OCI-LY1 (cell line): ENCODE results near the gene PLBD2.

Source experiments
- H2AFZ ChIP-seq: fragments of 200-600 bp; sonication (generic), shearing (Covaris generic); 2 replicates; pipeline ENCODE4 v1.6.0; 2014; ENCODE audit warnings: antibody characterized with exemption, mild to moderate bottlenecking, low read length
- H3F3A ChIP-seq: fragments of 200-600 bp; sonication (generic), shearing (Covaris generic); 2 replicates; pipeline ENCODE4 v1.6.0; 2014; ENCODE audit warnings: mild to moderate bottlenecking, antibody characterized with exemption, low read length, moderate library complexity; ENCODE audit not compliant: insufficient read depth
- H3K27ac ChIP-seq: fragments of 200-600 bp; sonication (generic); 2 replicates; pipeline ENCODE4 v1.5.1; 2014; ENCODE audit warnings: low read length, mixed run types, mild to moderate bottlenecking, low read depth; ENCODE audit not compliant: poor library complexity, severe bottlenecking
- H3K27me3 ChIP-seq: fragments of 200-600 bp; sonication (generic); 2 replicates; pipeline ENCODE4 v1.6.0; 2014; ENCODE audit warnings: antibody characterized with exemption, mild to moderate bottlenecking, low read length, moderate library complexity; ENCODE audit not compliant: insufficient read depth
- H3K36me3 ChIP-seq: fragments of 200-600 bp; sonication (generic); 2 replicates; pipeline ENCODE4 v1.6.1; 2014; ENCODE audit warnings: mild to moderate bottlenecking, antibody characterized with exemption, low read length, moderate library complexity, mixed read lengths; ENCODE audit not compliant: insufficient read depth
- H3K4me1 ChIP-seq: fragments of 200-600 bp; sonication (generic); 2 replicates; pipeline ENCODE4 v1.5.1; 2014; ENCODE audit warnings: mild to moderate bottlenecking, low read length, moderate library complexity; ENCODE audit not compliant: insufficient read depth, severe bottlenecking
- H3K4me2 ChIP-seq: fragments of 200-600 bp; sonication (generic), shearing (Covaris generic); 2 replicates; pipeline ENCODE4 v1.6.1; 2014; ENCODE audit warnings: low read length
- H3K4me3 ChIP-seq: fragments of 200-600 bp; sonication (generic); 2 replicates; pipeline ENCODE4 v1.5.1; 2014; ENCODE audit warnings: low read length, low read depth, mild to moderate bottlenecking, mixed read lengths; ENCODE audit not compliant: poor library complexity, severe bottlenecking
- H3K79me2 ChIP-seq: fragments of 200-600 bp; shearing (Covaris generic); 2 replicates; pipeline ENCODE4 v1.6.1; 2016; ENCODE audit warnings: mixed run types, low read length, mixed read lengths; ENCODE audit not compliant: insufficient read depth
- H3K9ac ChIP-seq: fragments of 200-600 bp; sonication (generic), shearing (Covaris generic); 2 replicates; pipeline ENCODE4 v1.6.1; 2014; ENCODE audit warnings: mild to moderate bottlenecking, low read length, mixed read lengths
- H3K9me2 ChIP-seq: fragments of 200-600 bp; sonication (generic), shearing (Covaris generic); 2 replicates; pipeline ENCODE4 v1.6.1; 2014; ENCODE audit warnings: low read depth, mild to moderate bottlenecking, low read length, mixed read lengths
- H3K9me3 ChIP-seq: fragments of 200-600 bp; shearing (Covaris generic); 2 replicates; pipeline ENCODE4 v1.6.1; 2014; ENCODE audit warnings: low read length, mixed read lengths
- H4K20me1 ChIP-seq: fragments of 200-600 bp; sonication (generic), shearing (Covaris generic); 2 replicates; pipeline ENCODE4 v1.6.0; 2016; ENCODE audit warnings: mild to moderate bottlenecking, low read length; ENCODE audit not compliant: insufficient read depth
- CTCF ChIP-seq: fragments of 200-600 bp; sonication (generic), shearing (Covaris generic); IDR thresholded peaks from 2 replicates; pipeline ENCODE4 v1.5.1; 2017; ENCODE audit warnings: mild to moderate bottlenecking, antibody characterized with exemption, low read length, moderate library complexity, mixed read lengths
- EZH2 ChIP-seq: fragments of 200-600 bp; sonication (generic), shearing (Covaris generic); IDR thresholded peaks from 2 replicates; pipeline ENCODE4 v1.8.0; 2017; ENCODE audit warnings: borderline replicate concordance, mixed run types, mild to moderate bottlenecking, antibody characterized with exemption, low read length, moderate library complexity, mixed read lengths

PLBD2 gene

GRCh38 chr12:113359133-113359938, 949 bp downstream of the PLBD2 start:
- Histone ChIP-seq H3K27me3 (no peaks in the 10 kb centered on the region), H3F3A (peaks cover 4% of the 10 kb centered on the region; the same call in 1 of the 2 replicates), H3K9me3 (no peaks in the 10 kb centered on the region), H3K9ac (peak overlapping the region; percentile 73), H3K4me1 (peaks cover 15% of the 10 kb centered on the region), H3K4me3 (peak overlapping the region; percentile 83), H3K27ac (no peak overlapping the region), H3K36me3 (no peaks in the 10 kb centered on the region), H3K79me2 (no peaks in the 10 kb centered on the region), H2AFZ (no peak overlapping the region), H3K4me2 (peak overlapping the region; percentile 89), H4K20me1 (no peaks in the 10 kb centered on the region), H3K9me2 (no peaks in the 10 kb centered on the region)
- TF ChIP-seq EZH2, result no peak
- TF ChIP-seq CTCF, result no peak

- H3K79me2 ChIP-seq, result no peaks in the 10 kb centered on the region
- peak overlapping the region; percentile 89 for H3K4me2 ChIP-seq
- TF ChIP-seq EZH2 (no peak), CTCF (no peak; the same call in 1 of the 2 replicates)
- H3F3A ChIP-seq, result peaks cover 4% of the 10 kb centered on the region; the same call in 1 of the 2 replicates
- no peaks in the 10 kb centered on the region for H3K9me3 ChIP-seq
- H3K4me3 ChIP-seq, result peak overlapping the region; percentile 83
- H2AFZ ChIP-seq, result no peak overlapping the region
- H4K20me1 ChIP-seq, result no peaks in the 10 kb centered on the region
- H3K27me3 ChIP-seq, result no peaks in the 10 kb centered on the region
- peaks cover 15% of the 10 kb centered on the region for H3K4me1 ChIP-seq
- H3K27ac ChIP-seq, result no peak overlapping the region
- H3K9ac ChIP-seq, result no peak overlapping the region; the same call in 1 of the 2 replicates
- no peaks in the 10 kb centered on the region for H3K9me2 ChIP-seq
- no peaks in the 10 kb centered on the region for H3K36me3 ChIP-seq
Measured at GRCh38 chr12:113359939-113360748, 1.8 kb downstream of the PLBD2 start.

GRCh38 chr12:113361574-113362370, 3.4 kb downstream of the PLBD2 start:
- H3K4me1 ChIP-seq, result peaks cover 15% of the 10 kb centered on the region
- H3K4me2 ChIP-seq, result no peak overlapping the region
- H3K79me2 ChIP-seq, result no peaks in the 10 kb centered on the region
- H4K20me1 ChIP-seq, result no peaks in the 10 kb centered on the region
- TF ChIP-seq CTCF, result no peak
- no peak for TF ChIP-seq EZH2
- H3F3A ChIP-seq, result peaks cover 4% of the 10 kb centered on the region; the same call in 1 of the 2 replicates
- H3K4me3 ChIP-seq, result no peak overlapping the region
- no peak overlapping the region for H3K27ac ChIP-seq
- H3K9me2 ChIP-seq, result no peaks in the 10 kb centered on the region
- H2AFZ ChIP-seq, result no peak overlapping the region
- H3K9me3 ChIP-seq, result no peaks in the 10 kb centered on the region
- H3K36me3 ChIP-seq, result no peaks in the 10 kb centered on the region
- H3K9ac ChIP-seq, result no peak overlapping the region
- H3K27me3 ChIP-seq, result no peaks in the 10 kb centered on the region
